ENCODE measurements around the gene TLNRD1. TPM values are rescaled to one million over a fixed set of nuclear protein-coding genes. Genes with fewer than 3 reads are reported as not detected.

TLNRD1 gene
- total RNA-seq, 1 experiment from 2014 or later = 19.3 TPM

GRCh38 chr15:81015621-81016488, 15.1 kb downstream of the TLNRD1 start:
- no peak overlapping the region for H3K27ac Mint-ChIP-seq
- H3K4me2 ChIP-seq (ENCODE audit: insufficient read depth, insufficient read length, low read length) = no peak overlapping the region

More at GRCh38 chr15:81015621-81016488, 15.1 kb downstream of the TLNRD1 start:
- Histone ChIP-seq H4K8ac (replicated peaks; ENCODE audit: insufficient read length, low read depth, low read length) (no peak overlapping the region), H3T11ph (ENCODE audit: low read length) (no peak overlapping the region), H3K4ac (ENCODE audit: low read depth, low read length) (no peak overlapping the region), H3K18ac (ENCODE audit: insufficient read length, low read depth, low read length) (no peak overlapping the region), H2BK12ac (ENCODE audit: insufficient read length, low read depth, low read length) (no peak overlapping the region), H4K91ac (ENCODE audit: insufficient read length, low read depth, low read length) (no peak overlapping the region), H4K5ac (ENCODE audit: insufficient read length, low read depth, low read length) (no peak overlapping the region), H2BK20ac (ENCODE audit: low read depth, low read length, poor library complexity, severe bottlenecking) (no peak overlapping the region), H3K9me3 (ENCODE audit: control insufficient read depth, low read depth, low read length) (no peaks in the 10 kb centered on the region), H2AFZ (ENCODE audit: low read length) (no peak overlapping the region), H3K14ac (ENCODE audit: insufficient read depth, low read length) (no peak overlapping the region), H3K27ac (ENCODE audit: insufficient read length, low read depth, low read length) (no peak overlapping the region), H2AK5ac (ENCODE audit: insufficient read length, low read length) (no peak overlapping the region), H3K4me1 (ENCODE audit: insufficient read depth, low read length) (no peaks in the 10 kb centered on the region), H3K56ac (ENCODE audit: insufficient read length, low read depth, low read length) (no peak overlapping the region), H2BK5ac (ENCODE audit: insufficient read length, low read length) (no peak overlapping the region), H4K20me1 (ENCODE audit: control insufficient read depth, insufficient read depth, insufficient read length) (no peaks in the 10 kb centered on the region), H2BK120ac (ENCODE audit: low read depth, low read length, poor library complexity, severe bottlenecking) (no peak overlapping the region), H3K23me2 (ENCODE audit: insufficient read length, low read depth, low read length, poor library complexity, severe bottlenecking) (no peaks in the 10 kb centered on the region), H2BK15ac (ENCODE audit: low read depth, low read length) (no peak overlapping the region), H3K79me2 (ENCODE audit: insufficient read depth, low read length) (no peaks in the 10 kb centered on the region), H3K9ac (ENCODE audit: extremely low read depth, insufficient read length, low read length) (no peak overlapping the region), H3K79me1 (ENCODE audit: insufficient read depth, low read depth, low read length, poor library complexity, severe bottlenecking) (no peaks in the 10 kb centered on the region), H3K27me3 (ENCODE audit: insufficient read depth, low read length) (no peaks in the 10 kb centered on the region), H3K23ac (ENCODE audit: insufficient read length, low read depth, low read length) (no peak overlapping the region)
- Mint-ChIP-seq H3K4me3 (no peak overlapping the region), H3K9me3 (no peaks in the 10 kb centered on the region), H3K27me3 (ENCODE audit: low read depth) (no peaks in the 10 kb centered on the region; the same call in 1 of the 2 replicates), H3K4me1 (peaks cover 0 to 7% of the 10 kb centered on the region in 2 experiments; a peak in 2 of 4 replicates), H3K36me3 (ENCODE audit: insufficient read depth in 1 of 3, low read depth in 3 of 3) (no peaks in the 10 kb centered on the region; a peak in 1 of 7 replicates)
- DNase-seq = no peak
- TF ChIP-seq CTCF (conservative IDR thresholded peaks at IDR 0.05) = no peak
- no CpG with 5 or more reads among the region's 8 CpGs for WGBS (ENCODE audit: extremely low coverage, insufficient read length, low lambda C conversion rate)
